Ovary (tissue), 9 donors: Measurements from ENCODE around the gene CRIP1. TPM values are rescaled to one million over a fixed set of nuclear protein-coding genes. Genes with fewer than 3 reads are reported as not detected.

ENCODE experiments used
- DNase-seq, 5 donors: peaks; one replicate each; pipeline ENCODE4 v3.0.0-alpha.2; 2019 to 2020
- H3K27ac ChIP-seq, 2 donors: fragments of 200-600 bp; one replicate each; pipeline versions ENCODE4 v1.5.1 to v1.8.0; 2019 to 2022
- H3K27me3 ChIP-seq: fragments of 200-600 bp; one replicate; pipeline ENCODE4 v1.8.0; 2022
- H3K36me3 ChIP-seq: fragments of 200-600 bp; sonication (generic); one replicate; pipeline ENCODE4 v1.5.1; 2019
- H3K4me1 ChIP-seq: one replicate; pipeline ENCODE4 v1.8.1; 2013; ENCODE audit warnings: mild to moderate bottlenecking, moderate library complexity; ENCODE audit not compliant: insufficient read depth
- H3K4me3 ChIP-seq: fragments of 200-600 bp; sonication (generic); one replicate; pipeline ENCODE4 v1.5.1; 2017
- H3K9me3 ChIP-seq, 2 donors: fragments of 200-600 bp in 1 of 2; sonication (generic) in 1 of 2; one replicate each; pipeline versions ENCODE4 v1.5.1 to v1.8.1; 2013 to 2019; ENCODE audit warnings: mild to moderate bottlenecking in 1 of 2, moderate library complexity in 1 of 2
- CTCF ChIP-seq, 3 donors: fragments of 450-650 bp in 2 of 3; fragments of 200-600 bp in 1 of 3; IDR thresholded peaks; one replicate each; pipeline versions ENCODE4 v1.5.1 to v1.8.0; 2016 to 2022; ENCODE audit warnings: antibody characterized with exemption in 3 of 3, mild to moderate bottlenecking in 1 of 3
- EP300 ChIP-seq: sonication (generic); formaldehyde crosslinking; IDR thresholded peaks from one replicate; pipeline ENCODE4 v1.6.1; 2017; ENCODE audit warnings: antibody characterized with exemption
- POLR2A ChIP-seq: fragments of 450-650 bp; IDR thresholded peaks from one replicate; pipeline ENCODE4 v1.6.1; 2017; ENCODE audit warnings: antibody characterized with exemption, mild to moderate bottlenecking, moderate library complexity
- WGBS, 3 donors: extraction: QIAGEN DNeasy Blood & Tissue Kit in 1 of 3; methylation state at CpG; one replicate each; pipeline versions ENCODE4 v1.1.5 to v1.1.7; 2013 to 2017; 5-methylcytosine and 5-hydroxymethylcytosine counted together
- intact Hi-C, 4 donors: fragments of 100-400 bp; cut with DNase I; formaldehyde crosslinking; loops; one replicate each; pipeline versions ENCODE4 v1.11.0 to v1.15.1; 2022 to 2023
- polyA plus RNA-seq, 2 donors: library from polyadenylated mRNA; stranded (reverse); fragments of 200-250 nt in 1 of 2; fragments of 350-450 nt in 1 of 2; fragmentation: Illumina TruSeq in 1 of 2; extraction: RNeasy Lipid Tissue Mini Kit (QIAGEN cat#74804) in 1 of 2; gene quantifications; one replicate each; pipeline ENCODE4 v1.2.3, GENCODE V29; 2013 to 2014
- total RNA-seq, 7 donors: library from RNA; depleted of rRNA in 2 of 7; stranded (reverse); fragments of >200 nt in 2 of 7; fragmentation: NEBNext Ultra II Directional in 3 of 7; extraction: Animal tissue kit (Norgen Biotek cat#: 25700) in 3 of 7; gene quantifications; one replicate each; pipeline versions ENCODE4 v1.1.0 to v1.2.4, GENCODE V29; 2016 to 2023
- donor health status: DM: no; HTN: no; CAD: no; lungs with moderate emphysema.
- donor health status: DM: no; HTN: no; CAD: no.
- donor health status: Bipolar disorder and iron deficiency.
- donor health status: DM: yes; HTN: yes; CAD: no.
- donor health status: DM: no; HTN: no; CAD: no.
- donor health status: DM: yes; HTN: yes; CAD: no.

Gene CRIP1
- total and polyA plus RNA-seq, 9 donors: 3.2 to 116 (median 26.4) TPM

GRCh38 chr14:105473033-105473676 lies 13.5 kb upstream of the CRIP1 start:
- Histone ChIP-seq H3K27ac (no peak overlapping the region), H3K27me3 (no peaks in the 10 kb centered on the region), H3K4me3 (no peak overlapping the region), H3K36me3 (no peaks in the 10 kb centered on the region), H3K9me3 (no peaks in the 10 kb centered on the region), H3K4me1 (peaks cover 17% of the 10 kb centered on the region)
- intact Hi-C loops: loop anchor here in 2 of 4 donors (10.0 kb wide), 2 partner anchors 48 to 58 kb away; partner anchors contain the start of gene MTA1 (in 1 of the 2)
- peak in 2 of 5 donors; percentile 52 to 53 for DNase-seq
- 46 to 55% (median 47%) methylated on average over 7 of the region's 7 CpGs for WGBS, 3 donors
- TF ChIP-seq CTCF (IDR thresholded peaks at IDR 0.05) (no peak), EP300 (no peak), POLR2A (no peak)

GRCh38 chr14:105473677-105474482 lies 12.8 kb upstream of the CRIP1 start:
- TF ChIP-seq POLR2A (no peak), CTCF (IDR thresholded peaks at IDR 0.05) (no peak), EP300 (no peak)
- 3 to 5% (median 4%) methylated on average over 45 to 60 of the region's 60 CpGs for WGBS, 3 donors
- peaks cover 17% of the 10 kb centered on the region for H3K4me1 ChIP-seq
- H3K4me3 ChIP-seq: peak overlapping the region; percentile 45
- no peaks in the 10 kb centered on the region for H3K27me3 ChIP-seq
- H3K27ac ChIP-seq: peak overlapping the region in 1 of 2 donors; percentile 42
- H3K36me3 ChIP-seq: no peaks in the 10 kb centered on the region
- no peaks in the 10 kb centered on the region for H3K9me3 ChIP-seq
- intact Hi-C loops: loop anchor here in 2 of 4 donors (10.0 kb wide), 2 partner anchors 49 to 59 kb away; partner anchors contain the start of gene MTA1 (in 1 of the 2)
- DNase-seq: peak; percentile 82 to 90 (median 88)

GRCh38 chr14:105474483-105475268 lies 12.0 kb upstream of the CRIP1 start, which contains the start of gene CRIP2:
Gene CRIP2 (plus strand): TSS chr14:105474821. CDS start chr14:105474863, 42 bp downstream.
- peaks cover 17% of the 10 kb centered on the region for H3K4me1 ChIP-seq
- H3K36me3 ChIP-seq: no peaks in the 10 kb centered on the region
- peak in 3 of 5 donors; percentile 64 to 70 (median 66) for DNase-seq
- H3K4me3 ChIP-seq: peak within 1 kb of the TSS; percentile 45
- H3K27me3 ChIP-seq: no peaks in the 10 kb centered on the region
- intact Hi-C loops: loop anchor here in 2 of 4 donors (10.0 kb wide), 2 partner anchors 50 to 60 kb away; partner anchors contain the start of gene MTA1 (in 1 of the 2)
- WGBS, 3 donors: 0 to 1% (median 1%) methylated on average over 47 to 118 of the region's 118 CpGs
- TF ChIP-seq POLR2A (peak; percentile 19), CTCF (IDR thresholded peaks at IDR 0.05) (no peak), EP300 (no peak)
- H3K9me3 ChIP-seq: no peaks in the 10 kb centered on the region
- H3K27ac ChIP-seq: peak within 1 kb of the TSS in 1 of 2 donors; percentile 74
